ENCODE results near the gene WIPF1.

DNA sequence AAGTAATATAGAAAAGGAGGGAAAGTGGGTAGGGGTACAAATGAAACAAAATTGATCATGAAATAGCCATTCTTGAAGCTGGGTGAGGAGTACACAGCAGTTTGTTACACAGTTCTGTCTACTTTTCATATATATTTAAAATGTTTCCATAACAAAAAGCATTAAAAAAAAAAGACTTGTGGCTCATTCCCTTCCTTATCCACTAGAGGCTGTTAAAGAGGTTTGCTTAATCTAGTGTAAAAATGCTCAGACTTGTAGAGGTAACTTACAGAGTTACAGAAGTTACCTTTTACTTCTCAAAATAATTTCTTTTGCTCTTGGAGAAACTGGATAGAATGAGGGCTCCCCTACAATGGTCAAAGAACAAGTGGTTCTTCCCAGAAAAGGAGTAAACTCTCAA lies 8.1 kb upstream of the WIPF1 start:
- TF ChIP-seq CREB1 (CRISPR knock-in tag; IDR thresholded peaks at IDR 0.05), result no peak
- no peak for TF ChIP-seq NR3C1 (CRISPR knock-in tag; conservative IDR thresholded peaks at IDR 0.05; ENCODE audit: low read depth)
- TF ChIP-seq, protein P1, sequence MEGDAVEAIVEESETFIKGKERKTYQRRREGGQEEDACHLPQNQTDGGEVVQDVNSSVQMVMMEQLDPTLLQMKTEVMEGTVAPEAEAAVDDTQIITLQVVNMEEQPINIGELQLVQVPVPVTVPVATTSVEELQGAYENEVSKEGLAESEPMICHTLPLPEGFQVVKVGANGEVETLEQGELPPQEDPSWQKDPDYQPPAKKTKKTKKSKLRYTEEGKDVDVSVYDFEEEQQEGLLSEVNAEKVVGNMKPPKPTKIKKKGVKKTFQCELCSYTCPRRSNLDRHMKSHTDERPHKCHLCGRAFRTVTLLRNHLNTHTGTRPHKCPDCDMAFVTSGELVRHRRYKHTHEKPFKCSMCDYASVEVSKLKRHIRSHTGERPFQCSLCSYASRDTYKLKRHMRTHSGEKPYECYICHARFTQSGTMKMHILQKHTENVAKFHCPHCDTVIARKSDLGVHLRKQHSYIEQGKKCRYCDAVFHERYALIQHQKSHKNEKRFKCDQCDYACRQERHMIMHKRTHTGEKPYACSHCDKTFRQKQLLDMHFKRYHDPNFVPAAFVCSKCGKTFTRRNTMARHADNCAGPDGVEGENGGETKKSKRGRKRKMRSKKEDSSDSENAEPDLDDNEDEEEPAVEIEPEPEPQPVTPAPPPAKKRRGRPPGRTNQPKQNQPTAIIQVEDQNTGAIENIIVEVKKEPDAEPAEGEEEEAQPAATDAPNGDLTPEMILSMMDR (IDR thresholded peaks at IDR 0.05), result no peak
- TF ChIP-seq MAX (CRISPR knock-in tag; IDR thresholded peaks at IDR 0.05), result no peak
- no peak for TF ChIP-seq NFYB (CRISPR knock-in tag; conservative IDR thresholded peaks at IDR 0.05; ENCODE audit: low read depth)
- TF ChIP-seq, protein P2, sequence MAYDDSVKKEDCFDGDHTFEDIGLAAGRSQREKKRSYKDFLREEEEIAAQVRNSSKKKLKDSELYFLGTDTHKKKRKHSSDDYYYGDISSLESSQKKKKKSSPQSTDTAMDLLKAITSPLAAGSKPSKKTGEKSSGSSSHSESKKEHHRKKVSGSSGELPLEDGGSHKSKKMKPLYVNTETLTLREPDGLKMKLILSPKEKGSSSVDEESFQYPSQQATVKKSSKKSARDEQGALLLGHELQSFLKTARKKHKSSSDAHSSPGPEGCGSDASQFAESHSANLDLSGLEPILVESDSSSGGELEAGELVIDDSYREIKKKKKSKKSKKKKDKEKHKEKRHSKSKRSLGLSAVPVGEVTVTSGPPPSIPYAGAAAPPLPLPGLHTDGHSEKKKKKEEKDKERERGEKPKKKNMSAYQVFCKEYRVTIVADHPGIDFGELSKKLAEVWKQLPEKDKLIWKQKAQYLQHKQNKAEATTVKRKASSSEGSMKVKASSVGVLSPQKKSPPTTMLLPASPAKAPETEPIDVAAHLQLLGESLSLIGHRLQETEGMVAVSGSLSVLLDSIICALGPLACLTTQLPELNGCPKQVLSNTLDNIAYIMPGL (CRISPR knock-in tag; IDR thresholded peaks at IDR 0.05), result no peak
- TF ChIP-seq CBFB (CRISPR knock-in tag; IDR thresholded peaks at IDR 0.05; ENCODE audit: low read depth), result no peak
- no peak for TF ChIP-seq ZNF232 (CRISPR knock-in tag; IDR thresholded peaks at IDR 0.05)
- no peak for TF ChIP-seq MLX (CRISPR knock-in tag; IDR thresholded peaks at IDR 0.05)
- TF ChIP-seq, protein P3, sequence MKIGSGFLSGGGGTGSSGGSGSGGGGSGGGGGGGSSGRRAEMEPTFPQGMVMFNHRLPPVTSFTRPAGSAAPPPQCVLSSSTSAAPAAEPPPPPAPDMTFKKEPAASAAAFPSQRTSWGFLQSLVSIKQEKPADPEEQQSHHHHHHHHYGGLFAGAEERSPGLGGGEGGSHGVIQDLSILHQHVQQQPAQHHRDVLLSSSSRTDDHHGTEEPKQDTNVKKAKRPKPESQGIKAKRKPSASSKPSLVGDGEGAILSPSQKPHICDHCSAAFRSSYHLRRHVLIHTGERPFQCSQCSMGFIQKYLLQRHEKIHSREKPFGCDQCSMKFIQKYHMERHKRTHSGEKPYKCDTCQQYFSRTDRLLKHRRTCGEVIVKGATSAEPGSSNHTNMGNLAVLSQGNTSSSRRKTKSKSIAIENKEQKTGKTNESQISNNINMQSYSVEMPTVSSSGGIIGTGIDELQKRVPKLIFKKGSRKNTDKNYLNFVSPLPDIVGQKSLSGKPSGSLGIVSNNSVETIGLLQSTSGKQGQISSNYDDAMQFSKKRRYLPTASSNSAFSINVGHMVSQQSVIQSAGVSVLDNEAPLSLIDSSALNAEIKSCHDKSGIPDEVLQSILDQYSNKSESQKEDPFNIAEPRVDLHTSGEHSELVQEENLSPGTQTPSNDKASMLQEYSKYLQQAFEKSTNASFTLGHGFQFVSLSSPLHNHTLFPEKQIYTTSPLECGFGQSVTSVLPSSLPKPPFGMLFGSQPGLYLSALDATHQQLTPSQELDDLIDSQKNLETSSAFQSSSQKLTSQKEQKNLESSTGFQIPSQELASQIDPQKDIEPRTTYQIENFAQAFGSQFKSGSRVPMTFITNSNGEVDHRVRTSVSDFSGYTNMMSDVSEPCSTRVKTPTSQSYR (CRISPR knock-in tag; IDR thresholded peaks at IDR 0.05), result no peak
- TF ChIP-seq FOXK1 (CRISPR knock-in tag; IDR thresholded peaks at IDR 0.05), result no peak
- TF ChIP-seq ZBTB21 (CRISPR knock-in tag; IDR thresholded peaks at IDR 0.05; ENCODE audit: borderline replicate concordance), result no peak
- TF ChIP-seq IRF1 (CRISPR knock-in tag; IDR thresholded peaks at IDR 0.05), result no peak
- TF ChIP-seq ZNF263 (CRISPR knock-in tag; IDR thresholded peaks at IDR 0.05; ENCODE audit: low read depth), result no peak

Measured in WTC11 (cell line).